ENCODE data around the gene SAMD4A.

The SAMD4A gene

DNA sequence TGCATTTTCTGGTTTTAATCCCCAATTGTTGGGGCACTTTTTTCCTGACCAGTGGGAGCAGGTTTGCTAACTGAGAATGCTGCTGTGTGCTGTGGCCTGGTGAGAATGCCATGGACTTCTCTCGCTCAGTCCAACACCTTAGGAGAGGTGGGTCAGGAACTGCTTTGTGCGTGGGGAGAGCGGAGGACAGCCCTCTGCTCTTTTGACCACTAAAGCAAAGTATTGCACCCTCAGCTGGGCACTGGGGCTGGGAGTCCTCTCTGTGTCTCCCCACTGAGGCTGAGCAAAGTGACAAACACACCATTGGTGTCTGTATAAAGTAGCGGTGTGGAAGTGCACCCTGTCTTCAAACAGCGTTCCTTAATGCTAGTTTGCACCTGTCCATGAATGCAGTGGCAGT is 136.2 kb downstream of the SAMD4A start:
- DNase-seq (ENCODE audit: low read depth in 2 of 2): no peak

DNA sequence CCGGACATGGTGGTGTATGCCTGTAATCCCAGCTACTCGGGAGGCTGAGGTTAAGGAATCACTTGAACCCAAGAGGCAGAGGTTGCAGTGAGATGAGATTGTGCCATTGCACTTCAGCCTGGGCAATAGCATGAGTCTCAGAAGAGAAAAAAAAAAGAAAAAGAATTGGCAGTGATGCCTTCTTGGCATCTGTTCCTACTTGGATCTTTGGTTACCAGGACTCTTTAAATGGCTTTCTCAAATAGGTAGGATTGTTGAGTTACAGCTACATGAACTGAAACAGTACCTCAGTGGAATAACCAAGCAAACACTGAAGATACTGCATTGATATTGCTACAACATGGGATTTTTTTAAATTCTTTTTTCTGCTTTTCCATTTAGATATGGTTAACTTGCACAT is 136.8 kb downstream of the SAMD4A start:
- no peak for DNase-seq (ENCODE audit: low read depth in 2 of 2)

GRCh38 chr14:54704768-54705167 is 137.8 kb downstream of the SAMD4A start:
- no peak for DNase-seq (ENCODE audit: low read depth in 2 of 2)

GRCh38 chr14:54706769-54707168 is 139.8 kb downstream of the SAMD4A start:
- no peak for DNase-seq (ENCODE audit: low read depth in 2 of 2)

DNA sequence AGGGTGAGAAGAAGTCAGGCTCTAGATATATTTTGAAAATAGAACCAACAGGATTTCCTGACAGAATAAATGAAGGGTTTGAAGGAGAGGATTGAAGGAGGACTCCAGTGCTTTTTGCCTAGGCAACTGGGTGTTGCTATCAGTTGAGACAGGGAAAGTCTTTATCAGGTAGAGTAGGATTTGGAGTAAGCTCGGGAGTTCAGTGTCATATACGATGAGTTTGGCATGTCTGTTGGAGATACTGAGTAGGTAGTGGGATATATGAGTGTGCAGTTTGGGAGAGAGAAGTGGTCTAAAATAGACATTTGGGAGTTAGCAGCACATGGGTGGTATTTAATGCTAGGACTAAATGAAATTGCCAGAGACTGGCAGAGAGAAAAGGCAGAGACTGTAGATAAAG is 141.2 kb downstream of the SAMD4A start:
- no peak for DNase-seq (ENCODE audit: low read depth in 2 of 2)

DNA sequence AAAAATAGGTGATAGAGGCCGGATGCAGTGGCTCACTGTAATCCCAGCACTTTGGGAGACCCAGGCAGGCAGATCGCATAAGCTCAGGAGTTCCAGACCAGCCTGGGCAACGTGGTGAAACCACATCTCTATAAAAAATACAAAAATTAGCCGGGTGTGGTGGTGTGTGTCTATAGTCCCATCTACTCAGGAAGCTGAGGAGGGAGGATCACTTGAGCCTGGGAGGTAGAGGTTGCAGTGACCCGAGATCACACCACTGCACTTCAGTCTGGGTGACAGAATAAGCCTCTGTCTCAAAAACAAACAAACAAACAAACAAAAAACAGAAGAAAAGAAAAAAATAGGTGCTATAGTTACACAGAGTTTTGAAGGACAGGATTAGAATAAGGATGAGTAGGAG is 142.1 kb downstream of the SAMD4A start:
- no peak for DNase-seq (ENCODE audit: low read depth in 2 of 2)

DNA sequence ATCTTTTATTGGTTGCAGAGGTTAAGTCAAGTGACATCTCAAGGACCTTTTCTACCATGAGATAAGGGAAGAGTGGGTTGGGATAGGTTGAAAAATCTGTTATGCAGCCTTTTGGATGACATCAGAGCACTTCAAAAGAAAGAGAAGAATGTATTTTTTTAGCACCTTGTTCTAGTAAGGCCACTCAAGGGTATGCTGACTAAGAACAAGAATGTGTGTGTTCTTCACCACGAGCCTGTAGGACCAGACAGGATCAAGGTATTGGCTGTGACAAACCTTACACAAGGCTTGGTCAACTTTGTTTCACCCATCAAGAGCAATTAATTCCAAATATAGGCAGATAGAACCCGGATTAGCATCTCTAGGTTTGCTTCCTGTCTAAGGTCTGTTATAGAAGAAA is 142.5 kb downstream of the SAMD4A start:
- DNase-seq (ENCODE audit: low read depth in 2 of 2): no peak

GRCh38 chr14:54709867-54710266 is 142.9 kb downstream of the SAMD4A start:
- no peak for DNase-seq (ENCODE audit: low read depth in 2 of 2)

DNA sequence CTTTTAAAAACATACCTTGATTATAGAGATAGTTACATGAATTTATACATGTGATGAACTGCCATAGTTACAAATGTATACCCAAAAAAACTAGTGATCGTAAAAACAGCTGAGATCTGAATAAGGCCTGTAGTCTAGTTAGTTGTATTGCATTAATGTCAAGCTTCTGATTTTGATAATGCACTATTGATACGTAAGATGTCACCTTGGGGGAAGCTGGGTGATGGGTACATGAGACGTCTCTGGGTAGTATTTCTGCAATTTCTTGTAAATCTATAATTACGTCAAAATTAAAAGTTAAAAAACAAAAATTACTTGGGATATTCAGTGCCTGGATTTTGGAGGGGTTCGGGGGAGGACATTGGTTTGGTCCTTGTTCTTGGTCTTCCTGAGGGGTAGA is 144.4 kb downstream of the SAMD4A start:
- DNase-seq (ENCODE audit: low read depth in 2 of 2): no peak

GRCh38 chr14:54711812-54712464 is 145.0 kb downstream of the SAMD4A start:
- DNase-seq (ENCODE audit: low read depth in 2 of 2): no peak

GRCh38 chr14:54712465-54713200 is 145.7 kb downstream of the SAMD4A start:
- no peak for DNase-seq (ENCODE audit: low read depth in 2 of 2)

DNA sequence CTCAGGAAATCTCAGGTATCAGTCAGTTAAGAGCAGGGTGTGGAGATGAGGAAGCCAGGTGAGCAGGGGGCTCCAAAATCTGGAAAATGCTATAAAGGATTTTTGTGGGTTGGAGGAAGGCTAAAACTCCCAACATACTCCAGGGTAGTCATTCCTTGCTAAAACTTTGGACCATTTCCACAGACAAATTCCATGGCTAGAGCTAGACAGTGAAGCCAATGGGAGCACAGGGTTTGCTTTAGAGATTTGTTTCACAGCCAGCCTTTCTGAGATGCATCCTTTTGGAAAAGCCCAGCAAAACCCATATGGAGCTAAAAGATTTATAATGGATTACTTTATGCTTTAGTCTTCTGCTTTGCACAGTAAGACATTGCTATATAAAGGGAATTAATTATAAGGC is 146.5 kb downstream of the SAMD4A start:
- DNase-seq (ENCODE audit: low read depth in 2 of 2): no peak

DNA sequence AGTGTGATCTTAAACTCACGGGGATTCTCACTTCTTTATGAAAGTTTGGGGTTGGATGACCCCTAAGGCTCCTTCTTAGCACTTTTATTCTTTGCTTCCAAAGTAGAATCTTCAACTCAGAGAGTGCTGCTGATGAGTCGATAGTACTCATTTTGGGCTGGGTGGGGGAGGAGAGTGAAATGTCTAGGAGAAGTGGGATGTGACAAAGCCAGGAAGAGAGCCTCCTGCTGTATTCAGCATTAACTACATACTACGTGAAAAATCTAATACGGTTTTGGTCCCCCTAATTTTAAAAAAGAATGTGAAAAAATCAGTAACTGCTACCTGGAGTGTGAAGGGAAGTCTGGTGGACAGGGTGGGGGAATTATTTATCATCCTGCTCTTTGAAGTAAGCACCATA is 148.3 kb downstream of the SAMD4A start:
- no peak for DNase-seq (ENCODE audit: low read depth in 2 of 2)

DNA sequence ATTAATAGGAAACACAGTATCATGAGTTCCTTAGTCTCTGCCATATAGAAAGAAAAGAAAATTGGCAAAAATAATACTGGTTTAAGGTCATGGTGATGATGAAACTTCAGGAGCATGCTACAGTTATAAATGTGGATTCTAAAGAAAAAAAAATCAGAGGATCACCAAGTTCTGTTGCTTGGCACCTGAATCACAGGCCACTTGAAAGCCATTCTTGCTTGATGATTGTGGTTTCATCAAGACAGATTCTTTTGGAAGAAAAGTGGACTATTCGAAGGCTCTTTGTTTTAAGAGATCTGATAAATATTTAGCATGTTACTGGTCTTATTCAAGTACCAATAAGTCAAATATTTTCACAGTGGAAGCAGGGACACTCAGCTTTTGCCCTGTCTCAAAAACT is 148.9 kb downstream of the SAMD4A start:
- DNase-seq (ENCODE audit: low read depth in 2 of 2): no peak

- DNase-seq (ENCODE audit: low read depth in 2 of 2): no peak
These were observed 149.9 kb downstream of the SAMD4A start for GRCh38 chr14:54716862-54717261.

DNA sequence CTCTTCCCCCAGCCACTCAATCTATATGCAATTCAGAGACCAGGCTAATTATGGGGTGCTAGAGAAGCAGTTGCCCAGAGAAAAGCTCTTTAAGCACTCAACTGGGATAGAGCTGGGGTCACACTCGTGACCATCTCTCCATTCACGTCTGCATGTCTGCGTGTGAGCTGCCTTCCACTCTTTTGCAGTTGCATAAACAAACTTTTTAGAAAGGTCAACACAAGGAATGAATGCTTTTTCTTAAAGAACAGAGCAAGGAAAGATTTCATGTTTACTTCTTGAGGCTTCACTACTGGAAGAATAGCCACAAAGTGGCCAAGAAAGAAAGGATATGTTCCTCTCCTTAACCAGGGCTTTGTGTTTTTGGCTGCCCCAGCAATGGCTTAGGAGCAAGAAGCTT is 151.1 kb downstream of the SAMD4A start:
- no peak for DNase-seq (ENCODE audit: low read depth in 2 of 2)

DNA sequence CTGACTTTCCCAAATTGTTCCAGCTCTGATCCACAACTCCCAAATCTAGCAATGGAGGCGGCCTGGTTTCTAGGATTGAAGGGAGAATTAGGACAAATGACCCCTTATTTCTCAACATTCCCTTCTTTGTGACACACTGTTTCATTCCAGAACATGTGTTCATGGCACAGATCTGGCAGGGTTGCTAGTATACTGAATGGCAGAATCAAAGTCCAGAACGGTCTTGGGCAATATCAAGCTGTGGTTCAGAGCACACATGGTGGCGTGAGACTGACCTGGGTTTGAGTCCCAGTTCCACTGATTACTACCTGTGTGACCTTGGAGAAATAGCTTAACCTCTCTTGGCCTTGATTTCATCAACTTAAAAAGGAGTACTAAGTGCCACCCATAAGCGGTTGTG is 152.5 kb downstream of the SAMD4A start:
- DNase-seq (ENCODE audit: low read depth in 2 of 2): no peak

GRCh38 chr14:54722791-54723432 is 156.0 kb downstream of the SAMD4A start:
- DNase-seq (ENCODE audit: low read depth in 2 of 2): no peak

GRCh38 chr14:54724123-54724522 is 157.2 kb downstream of the SAMD4A start:
- no peak for DNase-seq (ENCODE audit: low read depth in 2 of 2)

GRCh38 chr14:54724676-54725325 is 157.9 kb downstream of the SAMD4A start:
- no peak for DNase-seq (ENCODE audit: low read depth in 2 of 2)

GRCh38 chr14:54725998-54726397 is 159.1 kb downstream of the SAMD4A start:
- no peak for DNase-seq (ENCODE audit: low read depth in 2 of 2)

DNA sequence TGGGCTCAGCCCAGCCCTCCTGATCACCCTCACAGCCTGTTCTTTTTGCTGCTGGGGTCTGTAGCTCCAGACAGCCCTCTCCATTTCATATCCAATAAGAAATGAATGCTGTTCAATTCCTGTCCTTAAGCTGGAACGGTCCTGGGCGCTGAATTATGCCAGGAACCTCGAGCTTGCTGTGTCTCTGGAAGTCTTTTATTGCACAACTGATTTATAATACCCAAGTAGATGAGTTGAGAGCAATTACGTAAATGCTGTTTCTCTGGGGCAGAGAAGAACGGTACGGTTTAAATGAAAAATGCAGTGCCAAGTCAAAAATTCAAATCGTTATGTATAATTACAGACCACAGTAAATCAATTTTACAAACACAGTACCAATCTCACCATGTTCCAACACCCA is 161.0 kb downstream of the SAMD4A start:
- DNase-seq (ENCODE audit: low read depth in 2 of 2): no peak

Measured in stimulated activated CD4-positive, alpha-beta T cell treated with anti-CD3 and anti-CD28 coated beads, Interleukin-1b, Interleukin-23, amount 100 ng/mL, for 1 hour (primary cell).